Inferior parietal cortex (tissue), 1 donor: ENCODE measurements around the gene TRAPPC13.
"Not testable (repeated sequence)": the region's sequence is repeated elsewhere in the genome, so short reads cannot be mapped to it uniquely, and the experiment has no call there.

Source experiments
- DNase-seq: peaks from one replicate; pipeline ENCODE4 v3.0.0-alpha.2; 2016; ENCODE audit errors: extremely low spot score

Gene TRAPPC13

GRCh38 chr5:65676056-65676455 lies 51.2 kb downstream of the TRAPPC13 start:
- DNase-seq: not testable (repeated sequence)

GRCh38 chr5:65682148-65682547 lies 57.3 kb downstream of the TRAPPC13 start:
- DNase-seq: no peak

- DNase-seq: no peak
Measured at GRCh38 chr5:65693121-65693520, 68.3 kb downstream of the TRAPPC13 start.

- DNase-seq: peak; percentile 53
Measured at GRCh38 chr5:65695162-65695755, 70.4 kb downstream of the TRAPPC13 start.

GRCh38 chr5:65695896-65696295 lies 71.1 kb downstream of the TRAPPC13 start:
- peak; percentile 68 for DNase-seq

- peak; percentile 44 for DNase-seq
Measured at GRCh38 chr5:65696892-65697291, 72.1 kb downstream of the TRAPPC13 start.

- DNase-seq: no peak
Measured at GRCh38 chr5:65699338-65699737, 74.5 kb downstream of the TRAPPC13 start.

GRCh38 chr5:65702036-65702435 lies 77.2 kb downstream of the TRAPPC13 start:
- DNase-seq: no peak

- DNase-seq: no peak
Measured at GRCh38 chr5:65704621-65705239, 79.9 kb downstream of the TRAPPC13 start.

- no peak for DNase-seq
Measured at GRCh38 chr5:65707663-65708062, 82.8 kb downstream of the TRAPPC13 start.

- no peak for DNase-seq
Measured at GRCh38 chr5:65708145-65708544, 83.3 kb downstream of the TRAPPC13 start.
